Progenitor cell of endocrine pancreas (in vitro differentiated cells): Measurements from ENCODE around the gene ARHGEF28. TPM values are rescaled to one million over a fixed set of nuclear protein-coding genes. Genes with fewer than 3 reads are reported as not detected.

Experiments used
- DNase-seq: peaks from one replicate; pipeline ENCODE4 v3.0.0; 2021; ENCODE audit warnings: low spot score; ENCODE audit not compliant: unreplicated experiment
- H3K27ac Mint-ChIP-seq: 2 replicates; pipeline ENCODE4 v1.8.0; 2021; ENCODE audit warnings: mild to moderate bottlenecking, moderate library complexity, mixed read lengths
- H3K27me3 Mint-ChIP-seq: 2 replicates; pipeline ENCODE4 v1.8.0; 2021; ENCODE audit warnings: mixed read lengths
- H3K36me3 Mint-ChIP-seq: 2 replicates; pipeline ENCODE4 v1.8.0; 2022; ENCODE audit warnings: mixed read lengths; ENCODE audit not compliant: insufficient read depth
- H3K4me1 Mint-ChIP-seq: 2 replicates; pipeline ENCODE4 v1.8.0; 2021; ENCODE audit warnings: low read depth, mixed read lengths
- H3K4me3 Mint-ChIP-seq: 2 replicates; pipeline ENCODE4 v1.8.0; 2021; ENCODE audit warnings: low read depth, mild to moderate bottlenecking, moderate library complexity, mixed read lengths
- H3K9me3 Mint-ChIP-seq: 2 replicates; pipeline ENCODE4 v1.8.0; 2021; ENCODE audit warnings: low read depth, mixed read lengths
- CTCF ChIP-seq: fragments of 200-600 bp; sonication (generic); IDR thresholded peaks from one replicate; pipeline ENCODE4 v1.5.0; 2021; ENCODE audit warnings: antibody characterized with exemption, mild to moderate bottlenecking; ENCODE audit not compliant: unreplicated experiment
- total RNA-seq: library from RNA; stranded (reverse); gene quantifications from 2 replicates; pipeline ENCODE4 v1.2.1, GENCODE V29; 2021

Gene ARHGEF28
- total RNA-seq, 1 donor from 2014 or later = 15.0 TPM

- Mint-ChIP-seq H3K9me3 (no peaks in the 10 kb centered on the region), H3K27ac (no peak overlapping the region), H3K36me3 (no peaks in the 10 kb centered on the region), H3K4me1 (peaks cover 1% of the 10 kb centered on the region), H3K4me3 (no peak overlapping the region), H3K27me3 (peaks cover 8% of the 10 kb centered on the region)
- no peak for DNase-seq
- no peak for TF ChIP-seq CTCF
Observed at GRCh38 chr5:73722231-73722630, 96.2 kb downstream of the ARHGEF28 start.

- no peaks in the 10 kb centered on the region for H3K9me3 Mint-ChIP-seq
- H3K36me3 Mint-ChIP-seq = no peaks in the 10 kb centered on the region
- peaks cover 11% of the 10 kb centered on the region for H3K4me1 Mint-ChIP-seq
- no peak overlapping the region for H3K4me3 Mint-ChIP-seq
- TF ChIP-seq CTCF = no peak
- H3K27ac Mint-ChIP-seq = no peak overlapping the region
- peaks cover 7% of the 10 kb centered on the region for H3K27me3 Mint-ChIP-seq
- DNase-seq = no peak
Observed at GRCh38 chr5:73726071-73726470, 100.1 kb downstream of the ARHGEF28 start.

- DNase-seq = no peak
- H3K9me3 Mint-ChIP-seq = no peaks in the 10 kb centered on the region
- H3K36me3 Mint-ChIP-seq = no peaks in the 10 kb centered on the region
- peaks cover 7% of the 10 kb centered on the region for H3K27me3 Mint-ChIP-seq
- peaks cover 11% of the 10 kb centered on the region for H3K4me1 Mint-ChIP-seq
- no peak overlapping the region for H3K27ac Mint-ChIP-seq
- H3K4me3 Mint-ChIP-seq = no peak overlapping the region
- no peak for TF ChIP-seq CTCF
Observed at GRCh38 chr5:73726606-73727231, 100.7 kb downstream of the ARHGEF28 start.

- TF ChIP-seq CTCF = no peak
- H3K36me3 Mint-ChIP-seq = no peaks in the 10 kb centered on the region
- H3K4me3 Mint-ChIP-seq = no peak overlapping the region
- no peak overlapping the region for H3K27ac Mint-ChIP-seq
- H3K27me3 Mint-ChIP-seq = peaks cover 7% of the 10 kb centered on the region
- H3K9me3 Mint-ChIP-seq = no peaks in the 10 kb centered on the region
- peaks cover 11% of the 10 kb centered on the region for H3K4me1 Mint-ChIP-seq
- no peak for DNase-seq
Observed at GRCh38 chr5:73727470-73727869, 101.5 kb downstream of the ARHGEF28 start.

- H3K4me3 Mint-ChIP-seq = no peak overlapping the region
- H3K27ac Mint-ChIP-seq = no peak overlapping the region
- no peaks in the 10 kb centered on the region for H3K36me3 Mint-ChIP-seq
- no peaks in the 10 kb centered on the region for H3K9me3 Mint-ChIP-seq
- no peak for TF ChIP-seq CTCF
- no peak for DNase-seq
- H3K27me3 Mint-ChIP-seq = peaks cover 7% of the 10 kb centered on the region
- H3K4me1 Mint-ChIP-seq = peaks cover 11% of the 10 kb centered on the region
Observed at GRCh38 chr5:73728493-73729273, 102.7 kb downstream of the ARHGEF28 start.
